GM04503 (cell line): ENCODE data around the gene MTRF1.
"Not testable (repeated sequence)": the region's sequence is repeated elsewhere in the genome, so short reads cannot be mapped to it uniquely, and the experiment has no call there.

Source experiments
- DNase-seq: peaks from one replicate; pipeline ENCODE4 v3.0.0-alpha.2; 2012; ENCODE audit warnings: low read depth

MTRF1 gene

DNA sequence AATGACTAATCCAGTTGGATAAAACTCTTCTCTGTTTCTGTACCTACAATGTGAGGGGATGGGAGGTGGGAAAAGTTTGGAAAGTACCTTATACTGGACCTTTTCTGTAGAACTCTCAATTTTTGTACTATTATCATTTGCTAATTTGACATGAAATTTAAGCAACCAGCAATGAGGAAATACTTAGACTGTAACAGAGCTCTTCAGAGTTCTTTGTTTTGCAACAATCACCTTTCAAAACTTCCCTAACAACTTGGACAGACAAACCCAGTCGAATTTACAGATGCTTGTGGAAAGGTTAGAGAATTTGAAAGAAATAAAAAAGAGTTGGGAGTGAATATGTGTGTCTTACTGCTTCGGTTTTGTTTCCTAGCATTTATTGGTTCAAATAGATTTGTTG lies 85.8 kb downstream of the MTRF1 start:
- DNase-seq, result no peak

DNA sequence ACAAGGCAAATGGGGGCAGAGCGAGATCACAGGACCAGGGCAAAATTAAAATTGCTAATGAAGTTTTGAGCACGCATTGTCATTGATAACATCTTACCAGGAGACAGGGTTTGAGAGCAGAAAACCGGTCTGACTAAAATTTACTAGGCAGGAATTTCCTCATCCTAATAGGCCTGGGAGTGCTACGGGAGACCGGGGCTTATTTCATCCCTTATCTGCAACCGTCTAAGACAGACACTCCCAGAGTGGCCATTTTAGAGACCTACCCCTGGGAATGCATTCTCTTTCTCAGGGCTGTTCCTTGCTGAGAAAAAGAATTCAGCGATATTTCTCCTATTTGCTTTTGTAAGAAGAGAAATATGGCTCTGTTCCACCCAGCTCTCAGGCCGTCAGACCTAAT lies 87.8 kb downstream of the MTRF1 start:
- DNase-seq, result not testable (repeated sequence)
